ENCODE measurements around the gene ZNF714. TPM values are rescaled to one million over a fixed set of nuclear protein-coding genes. Genes with fewer than 3 reads are reported as not detected.

ZNF714 gene
- total and polyA plus RNA-seq, 9 of the 15 experiments (the other 6 are each of a cell fraction or from before 2014, with no cell fraction given), result 16.2 to 40.8 (median 28.9) TPM

- TF ChIP-seq, protein P1, sequence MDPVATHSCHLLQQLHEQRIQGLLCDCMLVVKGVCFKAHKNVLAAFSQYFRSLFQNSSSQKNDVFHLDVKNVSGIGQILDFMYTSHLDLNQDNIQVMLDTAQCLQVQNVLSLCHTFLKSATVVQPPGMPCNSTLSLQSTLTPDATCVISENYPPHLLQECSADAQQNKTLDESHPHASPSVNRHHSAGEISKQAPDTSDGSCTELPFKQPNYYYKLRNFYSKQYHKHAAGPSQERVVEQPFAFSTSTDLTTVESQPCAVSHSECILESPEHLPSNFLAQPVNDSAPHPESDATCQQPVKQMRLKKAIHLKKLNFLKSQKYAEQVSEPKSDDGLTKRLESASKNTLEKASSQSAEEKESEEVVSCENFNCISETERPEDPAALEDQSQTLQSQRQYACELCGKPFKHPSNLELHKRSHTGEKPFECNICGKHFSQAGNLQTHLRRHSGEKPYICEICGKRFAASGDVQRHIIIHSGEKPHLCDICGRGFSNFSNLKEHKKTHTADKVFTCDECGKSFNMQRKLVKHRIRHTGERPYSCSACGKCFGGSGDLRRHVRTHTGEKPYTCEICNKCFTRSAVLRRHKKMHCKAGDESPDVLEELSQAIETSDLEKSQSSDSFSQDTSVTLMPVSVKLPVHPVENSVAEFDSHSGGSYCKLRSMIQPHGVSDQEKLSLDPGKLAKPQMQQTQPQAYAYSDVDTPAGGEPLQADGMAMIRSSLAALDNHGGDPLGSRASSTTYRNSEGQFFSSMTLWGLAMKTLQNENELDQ (CRISPR knock-in tag; IDR thresholded peaks at IDR 0.05; ENCODE audit: borderline replicate concordance), result no peak
- TF ChIP-seq HDAC1 (IDR thresholded peaks at IDR 0.05), result peak in 1 of 2 experiments; percentile 41; a peak in 1 of 4 replicates
- peak; percentile 93 for TF ChIP-seq ARID1B (IDR thresholded peaks at IDR 0.05)
- TF ChIP-seq TCF3 (CRISPR knock-in tag; IDR thresholded peaks at IDR 0.05), result peak; percentile 87
- TF ChIP-seq ZNF316 (IDR thresholded peaks at IDR 0.05), result peak; percentile 44; the same call in 1 of the 2 replicates
- peak; percentile 40 for TF ChIP-seq PKNOX1 (IDR thresholded peaks at IDR 0.05)
- peak; percentile 55 for TF ChIP-seq ZNF384 (IDR thresholded peaks at IDR 0.05; ENCODE audit: low read depth, low read length)
- no peak for TF ChIP-seq CBX3 (IDR thresholded peaks at IDR 0.05; ENCODE audit: borderline replicate concordance in 1 of 2, low read length in 2 of 2)
- TF ChIP-seq COPS2 (conservative IDR thresholded peaks at IDR 0.05), result no peak
- TF ChIP-seq MNT (conservative IDR thresholded peaks at IDR 0.05), result 0 out of 4 replicates have a peak, but pooled peaks of 1 of the 2 experiments have one; percentile 16
- TF ChIP-seq HOXB6 (CRISPR knock-in tag; IDR thresholded peaks at IDR 0.05; ENCODE audit: borderline replicate concordance), result no peak
- TF ChIP-seq PYGO2 (tag; IDR thresholded peaks at IDR 0.05), result no peak
- TF ChIP-seq NCOA1 (IDR thresholded peaks at IDR 0.05; ENCODE audit: low read depth), result no peak
- TF ChIP-seq PATZ1 (CRISPR knock-in tag; IDR thresholded peaks at IDR 0.05; ENCODE audit: borderline replicate concordance), result no peak
- peak; percentile 62 to 70 for TF ChIP-seq KDM1A (IDR thresholded peaks at IDR 0.05)
- TF ChIP-seq PCBP2 (IDR thresholded peaks at IDR 0.05; ENCODE audit: low read depth, low read length, poor library complexity, severe bottlenecking), result no peak
- TF ChIP-seq L3MBTL2 (IDR thresholded peaks at IDR 0.05), result 0 out of 2 replicates have a peak, but pooled peaks have one; percentile 11
- TF ChIP-seq NFIC (IDR thresholded peaks at IDR 0.05), result peak; percentile 69
- no peak for TF ChIP-seq HEY1 (CRISPR knock-in tag; IDR thresholded peaks at IDR 0.05; ENCODE audit: borderline replicate concordance)
- no peak for TF ChIP-seq NR2C1 (IDR thresholded peaks at IDR 0.05)
- TF ChIP-seq NR2C1 (tag; IDR thresholded peaks at IDR 0.05), result no peak
- TF ChIP-seq HNRNPUL1 (IDR thresholded peaks at IDR 0.05; ENCODE audit: low read length), result no peak
- TF ChIP-seq ZNF764 (CRISPR knock-in tag; IDR thresholded peaks at IDR 0.05; ENCODE audit: low read depth), result no peak
- no peak for TF ChIP-seq BDP1 (IDR thresholded peaks at IDR 0.05; ENCODE audit: insufficient read depth, insufficient read length)
- peak; percentile 78 to 85 for TF ChIP-seq TRIM24 (IDR thresholded peaks at IDR 0.05)
These were observed 33.4 kb downstream of the ZNF714 start (continued) for GRCh38 chr19:21115430-21115829.

Measured in K562 (cell line).